Activated CD8-positive, alpha-beta memory T cell treated with anti-CD3 and anti-CD28 coated beads, Interleukin-2, amount 50 U/mL, for 48 hours (primary cell): ENCODE data around the gene SKP1.

Source experiments
- DNase-seq: peaks from one replicate; pipeline ENCODE4 v3.0.0-alpha.2; 2020

The SKP1 gene

GRCh38 chr5:134128648-134128995, 48.1 kb downstream of the SKP1 start:
- no peak for DNase-seq

- DNase-seq = no peak
These were observed 48.6 kb downstream of the SKP1 start for GRCh38 chr5:134127988-134128647.

GRCh38 chr5:134127376-134127861, 49.3 kb downstream of the SKP1 start:
- DNase-seq = no peak

GRCh38 chr5:134125039-134126015, 51.4 kb downstream of the SKP1 start:
- DNase-seq = no peak

GRCh38 chr5:134124289-134125038, 52.3 kb downstream of the SKP1 start:
- DNase-seq = no peak

- no peak for DNase-seq
These were observed 53.4 kb downstream of the SKP1 start for GRCh38 chr5:134123360-134123759.

- DNase-seq = no peak
These were observed 54.2 kb downstream of the SKP1 start for GRCh38 chr5:134122530-134122929.

GRCh38 chr5:134120386-134121138, 56.2 kb downstream of the SKP1 start:
- DNase-seq = no peak

- no peak for DNase-seq
These were observed 57.0 kb downstream of the SKP1 start for GRCh38 chr5:134119720-134120119.

GRCh38 chr5:134118212-134118835, 58.4 kb downstream of the SKP1 start:
- DNase-seq = no peak

GRCh38 chr5:134116789-134117761, 59.7 kb downstream of the SKP1 start:
- DNase-seq = no peak

GRCh38 chr5:134116286-134116685, 60.5 kb downstream of the SKP1 start:
- DNase-seq = no peak

- peak; percentile 64 for DNase-seq
These were observed 61.0 kb downstream of the SKP1 start for GRCh38 chr5:134115806-134116175.

GRCh38 chr5:134114886-134115805, 61.6 kb downstream of the SKP1 start:
- peak; percentile 84 for DNase-seq

GRCh38 chr5:134113902-134114875, 62.6 kb downstream of the SKP1 start, which contains the start of gene TCF7:
TCF7 (plus strand) TSS chr5:134114681; CDS start chr5:134114907, 226 bp downstream.
- peak; percentile 86 for DNase-seq

GRCh38 chr5:134113363-134113889, 63.3 kb downstream of the SKP1 start:
- peak; percentile 74 for DNase-seq

- no peak for DNase-seq
These were observed 63.9 kb downstream of the SKP1 start for GRCh38 chr5:134112726-134113362.
